ENCODE measurements around the gene SRGAP3. TPM values are rescaled to one million over a fixed set of nuclear protein-coding genes. Genes with fewer than 3 reads are reported as not detected.

Gene SRGAP3
- total RNA-seq, 4 donors from 2014 or later = 14.7 to 58.9 (median 18.7) TPM

GRCh38 chr3:9071936-9072666 is 177.3 kb downstream of the SRGAP3 start:
- no peak for DNase-seq
- Histone ChIP-seq H3K27ac (no peak overlapping the region), H3K4me1 (no peaks in the 10 kb centered on the region), H3K4me3 (replicated peaks in 1 of 3) (no peak overlapping the region), H3K27me3 (no peaks in the 10 kb centered on the region), H3K36me3 (no peaks in the 10 kb centered on the region), H3K9me3 (no peaks in the 10 kb centered on the region)
- intact Hi-C loops (cut with DNase I) = loop anchor here (5.0 kb wide), 1 partner anchor 85 kb away; no protein-coding TSS in a partner anchor
- no peak for TF ChIP-seq CTCF (IDR thresholded peaks at IDR 0.05)
- no peak for TF ChIP-seq POLR2A (IDR thresholded peaks at IDR 0.05)
- WGBS, 2 donors = 84 to 92% methylated on average over 10 of the region's 10 CpGs

GRCh38 chr3:9070961-9071360 is 178.5 kb downstream of the SRGAP3 start:
- H3K4me1 ChIP-seq = no peaks in the 10 kb centered on the region
- TF ChIP-seq POLR2A (IDR thresholded peaks at IDR 0.05) (no peak), CTCF (IDR thresholded peaks at IDR 0.05) (no peak)
- no peak for DNase-seq
- no peaks in the 10 kb centered on the region for H3K27me3 ChIP-seq
- no peaks in the 10 kb centered on the region for H3K9me3 ChIP-seq
- intact Hi-C loops (cut with DNase I) = loop anchor here (5.0 kb wide), 1 partner anchor 84 kb away; no protein-coding TSS in a partner anchor
- no peak overlapping the region for H3K4me3 ChIP-seq (replicated peaks in 1 of 3)
- no peak overlapping the region for H3K27ac ChIP-seq
- 85 to 87% methylated on average over 2 of the region's 2 CpGs for WGBS, 2 donors
- no peaks in the 10 kb centered on the region for H3K36me3 ChIP-seq

- no peak for DNase-seq
- intact Hi-C loops (cut with DNase I) = loop anchor here (5.0 kb wide), 2 partner anchors 83 to 98 kb away; no protein-coding TSS in a partner anchor
- H3K27ac ChIP-seq = no peak overlapping the region
- H3K27me3 ChIP-seq = no peaks in the 10 kb centered on the region
- no peaks in the 10 kb centered on the region for H3K9me3 ChIP-seq
- H3K4me1 ChIP-seq = no peaks in the 10 kb centered on the region
- WGBS, 2 donors = 93 to 100% methylated on average over 1 of the region's 1 CpG
- no peak overlapping the region for H3K4me3 ChIP-seq (replicated peaks in 1 of 3)
- TF ChIP-seq CTCF (IDR thresholded peaks at IDR 0.05) (no peak), POLR2A (IDR thresholded peaks at IDR 0.05) (no peak)
- no peaks in the 10 kb centered on the region for H3K36me3 ChIP-seq
These were observed 179.5 kb downstream of the SRGAP3 start for GRCh38 chr3:9069971-9070370.

GRCh38 chr3:9068051-9068450 is 181.4 kb downstream of the SRGAP3 start:
- no peak overlapping the region for H3K27ac ChIP-seq
- WGBS, 2 donors = 61 to 68% methylated on average over 5 of the region's 5 CpGs
- intact Hi-C loops (cut with DNase I) = loop anchor here (5.0 kb wide), 1 partner anchor 96 kb away; no protein-coding TSS in a partner anchor
- DNase-seq = no peak
- H3K36me3 ChIP-seq = no peaks in the 10 kb centered on the region
- H3K27me3 ChIP-seq = no peaks in the 10 kb centered on the region
- TF ChIP-seq CTCF (IDR thresholded peaks at IDR 0.05) = no peak
- no peak for TF ChIP-seq POLR2A (IDR thresholded peaks at IDR 0.05)
- no peaks in the 10 kb centered on the region for H3K9me3 ChIP-seq
- H3K4me1 ChIP-seq = no peaks in the 10 kb centered on the region
- no peak overlapping the region for H3K4me3 ChIP-seq (replicated peaks in 1 of 3)

- no peaks in the 10 kb centered on the region for H3K27me3 ChIP-seq
- peak; percentile 47 to 57 for DNase-seq
- no peaks in the 10 kb centered on the region for H3K9me3 ChIP-seq
- H3K4me1 ChIP-seq = no peaks in the 10 kb centered on the region
- intact Hi-C loops (cut with DNase I) = loop anchor here (5.0 kb wide), 1 partner anchor 95 kb away; no protein-coding TSS in a partner anchor
- H3K4me3 ChIP-seq (replicated peaks in 1 of 3) = no peak overlapping the region
- H3K27ac ChIP-seq = no peak overlapping the region
- TF ChIP-seq POLR2A (IDR thresholded peaks at IDR 0.05) (no peak), CTCF (IDR thresholded peaks at IDR 0.05) (peak; percentile 71 to 95 (median 82))
- no peaks in the 10 kb centered on the region for H3K36me3 ChIP-seq
- WGBS, 2 donors = 34 to 36% methylated on average over 13 of the region's 13 CpGs
These were observed 182.0 kb downstream of the SRGAP3 start for GRCh38 chr3:9067352-9067975.
